PC-9 (cell line): ENCODE data around the gene C4B. TPM values are rescaled to one million over a fixed set of nuclear protein-coding genes. Genes with fewer than 3 reads are reported as not detected.
"Not testable (repeated sequence)": the region's sequence is repeated elsewhere in the genome, so short reads cannot be mapped to it uniquely, and the experiment has no call there.

Source experiments
- BruUV-seq: library from RNA; stranded (reverse); fragments of 400-500 nt; replicated peaks from 2 replicates; lab custom pipeline; 2021; lab: Mats Ljungman, UMichigan
- CTCF ChIA-PET: fragments of 300-600 bp; sonication (Branson Sonifier 250); formaldehyde crosslinking; loops from one replicate; lab custom pipeline; 2022; ENCODE audit warnings: antibody characterized with exemption; lab: Charles Lee
- POLR2A ChIA-PET: fragments of 300-600 bp; sonication (Branson Sonifier 250); formaldehyde crosslinking; loops from one replicate; lab custom pipeline; 2022; ENCODE audit warnings: antibody characterized with exemption; ENCODE audit not compliant: unreplicated experiment; lab: Charles Lee
- DNase-seq, 2 experiments: peaks; one replicate each; pipeline versions ENCODE4 v3.0.0 to v3.0.0-alpha.2; 2015 to 2022; ENCODE audit warnings: mixed read lengths in 1 of 2
- H2AFZ ChIP-seq: fragments of 200-600 bp; sonication (generic); 2 replicates; pipeline ENCODE4 v1.8.1; 2017; ENCODE audit warnings: antibody characterized with exemption
- H3F3A ChIP-seq: fragments of 200-600 bp; sonication (generic); 2 replicates; pipeline ENCODE4 v1.8.1; 2017; ENCODE audit warnings: antibody characterized with exemption, mild to moderate bottlenecking, low read depth; ENCODE audit not compliant: insufficient read depth
- H3K27ac ChIP-seq: fragments of 200-600 bp; sonication (generic); 2 replicates; pipeline ENCODE4 v1.6.1; 2016; ENCODE audit warnings: mixed run types
- H3K27me3 ChIP-seq: fragments of 200-600 bp; sonication (generic); 2 replicates; pipeline ENCODE4 v1.6.1; 2016; ENCODE audit warnings: low read depth, mixed run types; ENCODE audit not compliant: insufficient read depth
- H3K36me3 ChIP-seq: fragments of 200-600 bp; sonication (generic); 2 replicates; pipeline ENCODE4 v1.6.1; 2016; ENCODE audit warnings: low read depth, mixed run types
- H3K4me1 ChIP-seq: fragments of 200-600 bp; sonication (generic); replicated peaks from 2 replicates; pipeline ENCODE4 v1.6.1; 2016; ENCODE audit warnings: mixed run types; ENCODE audit not compliant: insufficient read depth
- H3K4me2 ChIP-seq: fragments of 200-600 bp; sonication (generic); 2 replicates; pipeline ENCODE4 v1.6.1; 2017; ENCODE audit warnings: mixed run types
- H3K4me3 ChIP-seq: fragments of 200-600 bp; sonication (generic); 2 replicates; pipeline ENCODE4 v1.6.1; 2016; ENCODE audit warnings: mixed run types
- H3K79me2 ChIP-seq: fragments of 200-600 bp; sonication (generic); 2 replicates; pipeline ENCODE4 v1.6.1; 2017; ENCODE audit warnings: low read depth, mixed run types
- H3K9me2 ChIP-seq: fragments of 200-600 bp; sonication (generic); 2 replicates; pipeline ENCODE4 v1.8.1; 2017; ENCODE audit warnings: mild to moderate bottlenecking; ENCODE audit not compliant: insufficient read depth
- H3K9me3 ChIP-seq: fragments of 200-600 bp; sonication (generic); 2 replicates; pipeline ENCODE4 v1.8.1; 2016; ENCODE audit warnings: low read depth; ENCODE audit not compliant: insufficient read depth
- H4K20me1 ChIP-seq: fragments of 200-600 bp; sonication (generic); 2 replicates; pipeline ENCODE4 v1.8.1; 2017; ENCODE audit not compliant: insufficient read depth
- EZH2 ChIP-seq: fragments of 200-600 bp; sonication (generic); IDR thresholded peaks from 2 replicates; pipeline ENCODE4 v1.8.0; 2017; ENCODE audit warnings: antibody characterized with exemption, low read depth
- intact Hi-C: fragments of 100-400 bp; cut with micrococcal nuclease; formaldehyde crosslinking; loops from one replicate; pipeline ENCODE4 v1.10.0; 2022; ENCODE audit not compliant: unreplicated experiment
- total RNA-seq: library from RNA; stranded (reverse); gene quantifications from 2 replicates; pipeline ENCODE4 v1.2.3, GENCODE V29; 2021
- TF ChIP-seq, protein P1 (sequence below): fragments of 200-600 bp; sonication (generic); conservative IDR thresholded peaks from 2 replicates; pipeline ENCODE4 v1.6.1; 2017; ENCODE audit warnings: mixed run types, antibody characterized with exemption, mild to moderate bottlenecking, moderate library complexity

The C4B gene
- total RNA-seq, 1 experiment from 2014 or later: 8.3 TPM

DNA sequence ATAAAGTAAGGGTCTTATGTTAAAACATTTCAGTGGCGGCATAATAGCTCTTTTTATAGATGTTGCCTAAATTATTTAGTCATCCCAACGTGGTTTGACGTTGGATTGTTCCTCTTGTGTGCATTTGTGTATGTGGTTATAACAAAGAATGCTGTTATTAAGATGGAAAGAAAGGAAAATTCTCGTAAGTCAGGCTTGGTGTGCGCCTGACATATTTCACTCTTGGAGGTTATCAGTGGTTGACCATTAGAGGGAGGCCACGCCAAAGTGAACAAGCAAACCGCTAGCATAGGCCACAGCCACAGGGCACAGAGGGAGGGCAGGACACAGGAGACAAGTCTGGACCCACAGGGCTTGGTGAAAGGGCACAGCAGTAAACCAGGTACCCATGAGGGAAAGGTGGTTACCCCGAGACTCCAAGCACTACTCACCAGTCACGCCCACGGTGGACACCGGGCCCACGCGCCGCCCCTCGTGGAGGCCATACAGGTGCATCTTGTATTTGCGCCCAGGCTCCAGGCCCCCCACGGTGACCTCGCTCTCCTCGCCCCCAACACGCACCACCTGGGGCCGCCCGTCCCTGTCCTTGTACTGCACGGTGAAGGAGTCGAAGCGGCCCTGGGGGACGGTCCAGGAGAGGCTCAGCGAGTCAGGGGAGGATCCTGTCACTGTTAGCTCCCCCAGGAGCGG is 46.5 kb downstream of the C4B start:
- Histone ChIP-seq H3K9me2 (no peaks in the 10 kb centered on the region), H3K9me3 (no peaks in the 10 kb centered on the region), H4K20me1 (no peaks in the 10 kb centered on the region), H3K36me3 (no peaks in the 10 kb centered on the region), H3F3A (no peaks in the 10 kb centered on the region), H3K4me2 (no peak overlapping the region), H3K4me3 (no peak overlapping the region), H3K4me1 (no peaks in the 10 kb centered on the region), H3K27ac (no peak overlapping the region), H3K79me2 (no peaks in the 10 kb centered on the region), H2AFZ (no peak overlapping the region), H3K27me3 (no peaks in the 10 kb centered on the region)
- no TSS peak for BruUV-seq
- intact Hi-C loops: no loop called here
- CTCF ChIA-PET: no interaction called here
- POLR2A ChIA-PET: no interaction called here
- TF ChIP-seq, protein P1, sequence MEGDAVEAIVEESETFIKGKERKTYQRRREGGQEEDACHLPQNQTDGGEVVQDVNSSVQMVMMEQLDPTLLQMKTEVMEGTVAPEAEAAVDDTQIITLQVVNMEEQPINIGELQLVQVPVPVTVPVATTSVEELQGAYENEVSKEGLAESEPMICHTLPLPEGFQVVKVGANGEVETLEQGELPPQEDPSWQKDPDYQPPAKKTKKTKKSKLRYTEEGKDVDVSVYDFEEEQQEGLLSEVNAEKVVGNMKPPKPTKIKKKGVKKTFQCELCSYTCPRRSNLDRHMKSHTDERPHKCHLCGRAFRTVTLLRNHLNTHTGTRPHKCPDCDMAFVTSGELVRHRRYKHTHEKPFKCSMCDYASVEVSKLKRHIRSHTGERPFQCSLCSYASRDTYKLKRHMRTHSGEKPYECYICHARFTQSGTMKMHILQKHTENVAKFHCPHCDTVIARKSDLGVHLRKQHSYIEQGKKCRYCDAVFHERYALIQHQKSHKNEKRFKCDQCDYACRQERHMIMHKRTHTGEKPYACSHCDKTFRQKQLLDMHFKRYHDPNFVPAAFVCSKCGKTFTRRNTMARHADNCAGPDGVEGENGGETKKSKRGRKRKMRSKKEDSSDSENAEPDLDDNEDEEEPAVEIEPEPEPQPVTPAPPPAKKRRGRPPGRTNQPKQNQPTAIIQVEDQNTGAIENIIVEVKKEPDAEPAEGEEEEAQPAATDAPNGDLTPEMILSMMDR: no peak
- no peak for TF ChIP-seq EZH2
- DNase-seq: no peak

DNA sequence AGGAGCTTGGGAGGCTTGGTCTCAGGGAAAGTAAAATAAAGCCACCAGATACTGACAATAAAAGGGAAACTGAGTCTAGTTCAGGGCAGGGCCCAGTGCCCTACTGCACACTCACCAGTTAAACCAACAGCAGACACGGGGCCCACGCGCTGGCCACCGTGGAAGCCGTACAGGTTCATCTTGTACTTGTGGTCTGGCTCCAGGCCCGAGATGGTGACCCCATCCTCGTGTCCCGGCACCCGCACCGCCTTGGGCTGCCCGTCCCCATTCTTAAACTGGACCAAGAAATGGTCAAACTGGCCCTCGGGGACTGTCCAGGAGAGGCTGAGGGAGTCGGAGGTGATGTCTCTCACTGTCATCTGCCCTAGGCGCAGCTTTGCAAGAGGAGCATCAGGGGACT is 50.1 kb downstream of the C4B start:
- no peaks in the 10 kb centered on the region for H3K36me3 ChIP-seq
- no peak overlapping the region for H3K4me3 ChIP-seq
- ChIA-PET CTCF (no interaction called here), POLR2A (interaction anchor here (0.6 kb wide), 1 partner anchor 98 kb away, joined by 6 read pairs; no protein-coding TSS in a partner anchor)
- H4K20me1 ChIP-seq: no peaks in the 10 kb centered on the region
- no peaks in the 10 kb centered on the region for H3K27me3 ChIP-seq
- H2AFZ ChIP-seq: no peak overlapping the region
- no peaks in the 10 kb centered on the region for H3K4me1 ChIP-seq
- no peak for TF ChIP-seq EZH2
- TF ChIP-seq, protein P1: no peak
- H3K79me2 ChIP-seq: no peaks in the 10 kb centered on the region
- no peak overlapping the region for H3K4me2 ChIP-seq
- intact Hi-C loops: no loop called here
- no peak for DNase-seq
- H3K9me3 ChIP-seq: no peaks in the 10 kb centered on the region
- no TSS peak for BruUV-seq
- no peak overlapping the region for H3K27ac ChIP-seq
- no peaks in the 10 kb centered on the region for H3K9me2 ChIP-seq
- H3F3A ChIP-seq: no peaks in the 10 kb centered on the region

DNA sequence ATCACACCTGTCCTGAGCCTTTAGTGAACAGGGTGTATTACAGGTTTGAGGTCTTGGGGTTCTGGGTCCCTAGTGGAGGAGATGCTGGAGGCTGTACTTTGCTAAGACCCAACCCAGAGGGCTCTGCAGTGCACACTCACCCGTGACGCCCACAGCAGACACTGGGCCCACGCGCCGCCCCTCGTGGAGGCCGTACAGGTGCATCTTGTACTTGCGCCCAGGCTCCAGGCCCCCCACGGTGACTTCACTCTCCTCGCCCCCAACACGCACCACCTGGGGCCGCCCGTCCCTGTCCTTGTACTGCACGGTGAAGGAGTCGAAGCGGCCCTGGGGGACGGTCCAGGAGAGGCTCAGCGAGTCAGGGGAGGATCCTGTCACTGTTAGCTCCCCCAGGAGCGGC is 52.9 kb downstream of the C4B start:
- H4K20me1 ChIP-seq, H3K27me3 ChIP-seq, DNase-seq, H2AFZ ChIP-seq, H3K4me3 ChIP-seq, H3K79me2 ChIP-seq, POLR2A ChIA-PET, H3K9me2 ChIP-seq, H3K9me3 ChIP-seq, intact Hi-C loops, H3K36me3 ChIP-seq, H3K27ac ChIP-seq, BruUV-seq, H3K4me1 ChIP-seq, H3F3A ChIP-seq, H3K4me2 ChIP-seq, CTCF ChIA-PET: not testable (repeated sequence)

DNA sequence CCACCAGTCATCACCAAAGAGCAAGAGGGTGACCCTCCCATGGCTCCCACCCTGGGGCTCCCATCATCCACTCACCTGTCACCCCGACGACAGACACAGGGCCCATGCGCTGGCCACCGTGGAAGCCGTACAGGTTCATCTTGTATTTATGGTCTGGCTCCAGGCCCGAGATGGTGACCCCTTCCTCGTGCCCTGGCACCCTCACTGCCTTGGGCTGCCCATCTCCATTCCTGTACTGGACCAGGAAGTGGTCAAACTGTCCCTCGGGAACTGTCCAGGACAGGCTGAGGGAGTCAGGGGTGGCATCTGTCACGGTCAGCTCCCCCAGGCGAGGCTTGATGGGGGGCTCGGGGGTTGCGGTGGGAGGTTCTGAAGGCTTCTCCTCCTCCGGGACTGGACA is 53.7 kb downstream of the C4B start:
- H3K4me3 ChIP-seq, H3K4me1 ChIP-seq: not testable (repeated sequence)

More for the DNA sequence above, 53.7 kb downstream of the C4B start:
- H3K9me3 ChIP-seq, H3K9me2 ChIP-seq, H3K27ac ChIP-seq, BruUV-seq, intact Hi-C loops, H2AFZ ChIP-seq, CTCF ChIA-PET, H3K36me3 ChIP-seq, H3K4me2 ChIP-seq, H3F3A ChIP-seq, H3K79me2 ChIP-seq, DNase-seq, H4K20me1 ChIP-seq, H3K27me3 ChIP-seq, POLR2A ChIA-PET: not testable (repeated sequence)
